ENCODE results near the gene LMTK3.
"Not testable (repeated sequence)": the region's sequence is repeated elsewhere in the genome, so short reads cannot be mapped to it uniquely, and the experiment has no call there.

LMTK3 gene

DNA sequence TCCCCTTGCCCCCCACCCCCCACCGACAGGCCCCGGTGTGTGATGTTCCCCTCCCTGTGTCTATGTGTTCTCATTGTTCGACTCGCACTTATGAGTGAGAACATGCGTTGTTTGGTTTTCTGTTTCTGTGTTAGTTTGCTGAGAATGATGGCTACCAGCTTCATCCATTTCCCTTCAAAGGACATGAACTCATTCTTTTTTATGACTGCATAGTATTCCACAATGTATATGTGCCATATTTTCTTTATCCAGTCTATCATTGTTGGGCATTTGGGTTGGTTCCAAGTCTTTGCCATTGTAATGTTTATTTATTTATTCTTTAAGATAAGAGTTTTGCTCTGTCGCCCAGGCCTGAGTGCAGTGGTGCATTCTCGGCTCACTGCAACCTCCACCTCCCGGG lies 26.4 kb upstream of the LMTK3 start:
- not testable (repeated sequence) for DNase-seq

DNA sequence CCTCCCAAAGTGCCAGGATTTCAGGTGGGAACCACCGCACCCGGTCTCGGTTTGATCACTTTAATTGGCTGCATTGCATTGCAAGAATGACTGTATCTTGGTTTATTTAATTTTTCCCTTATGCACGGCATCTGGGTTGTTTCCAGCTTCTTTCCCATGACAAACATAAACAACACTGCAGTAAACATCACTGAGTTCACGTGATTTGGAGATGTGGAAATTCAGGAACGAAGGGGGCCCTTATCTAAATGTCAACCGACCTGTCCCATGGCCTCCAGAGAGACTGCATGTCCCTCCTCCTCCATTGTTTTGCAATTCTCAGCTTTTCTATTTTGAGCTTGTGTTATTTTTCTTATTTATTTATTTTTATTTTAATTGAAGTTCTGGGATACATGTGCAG lies 25.9 kb upstream of the LMTK3 start:
- no peak for DNase-seq

DNA sequence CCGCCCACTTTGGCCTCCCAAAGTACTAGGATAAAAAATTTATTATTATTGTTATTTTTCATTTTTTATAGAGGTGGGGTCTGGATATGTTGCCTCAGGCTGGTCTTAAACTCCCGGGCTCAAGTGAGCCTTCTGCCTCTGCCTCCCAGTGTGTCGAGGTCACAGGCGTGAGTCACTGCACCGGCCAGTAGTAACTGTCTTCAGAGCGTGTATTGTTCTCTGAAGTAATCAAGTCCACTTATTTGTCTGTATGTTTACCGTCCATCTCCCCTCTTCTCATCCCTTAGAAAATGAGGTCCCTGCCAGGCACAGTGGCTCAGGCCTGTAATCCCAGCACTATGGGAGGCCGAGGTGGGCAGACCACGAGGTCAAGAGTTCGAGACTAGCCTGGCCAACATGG lies 22.1 kb upstream of the LMTK3 start:
- DNase-seq, result no peak

DNA sequence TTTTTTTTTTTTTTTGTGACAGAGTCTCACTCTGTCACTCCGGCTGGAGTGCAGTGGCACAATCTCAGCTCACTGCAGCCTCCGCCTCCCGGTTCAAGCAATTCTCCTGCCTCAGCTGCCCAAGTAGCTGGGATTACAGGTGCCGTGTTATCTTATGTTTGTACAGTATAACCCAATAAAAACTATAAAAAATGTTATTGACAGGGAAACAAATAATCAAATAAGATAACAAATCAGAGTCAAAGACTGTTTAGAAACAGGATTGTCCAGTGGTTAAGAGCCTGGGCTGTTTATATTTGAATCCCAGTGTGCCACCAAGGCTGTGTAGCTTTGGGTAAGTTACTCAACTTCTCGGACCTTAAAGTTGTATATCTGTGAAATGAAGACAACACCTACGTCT lies 19.1 kb upstream of the LMTK3 start:
- DNase-seq, result no peak

DNA sequence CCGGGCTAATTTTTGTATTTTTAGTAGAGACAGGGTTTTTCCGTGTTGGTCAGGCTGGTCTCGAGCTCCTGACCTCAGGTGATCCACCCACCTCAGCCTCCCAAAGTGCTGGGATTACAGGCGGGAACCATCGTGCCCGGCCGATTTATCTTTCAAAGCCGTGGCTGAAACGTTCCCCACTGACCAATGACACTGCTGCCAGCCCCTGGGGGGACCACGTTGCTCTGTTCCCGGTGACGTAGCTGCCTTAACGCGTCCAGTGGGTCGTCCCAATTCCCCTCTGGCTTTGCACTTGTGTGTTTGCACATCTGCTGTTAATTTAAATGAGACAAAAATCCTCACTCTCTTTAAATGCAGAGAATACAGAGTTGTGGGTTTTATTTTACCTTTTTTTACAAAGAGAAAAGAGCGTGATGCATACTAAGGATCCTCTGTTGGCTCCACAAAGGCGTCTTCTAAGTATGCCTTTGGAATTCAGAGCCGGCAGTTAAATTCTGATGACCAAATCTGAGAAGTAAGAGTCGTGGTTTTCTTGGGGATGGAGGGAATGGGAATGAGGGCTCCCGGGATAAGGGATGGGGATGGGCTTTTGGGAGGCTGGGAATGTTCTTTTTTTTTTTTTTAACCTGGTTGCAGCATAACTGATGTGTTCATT lies 18.6 kb upstream of the LMTK3 start:
- DNase-seq, result no peak

DNA sequence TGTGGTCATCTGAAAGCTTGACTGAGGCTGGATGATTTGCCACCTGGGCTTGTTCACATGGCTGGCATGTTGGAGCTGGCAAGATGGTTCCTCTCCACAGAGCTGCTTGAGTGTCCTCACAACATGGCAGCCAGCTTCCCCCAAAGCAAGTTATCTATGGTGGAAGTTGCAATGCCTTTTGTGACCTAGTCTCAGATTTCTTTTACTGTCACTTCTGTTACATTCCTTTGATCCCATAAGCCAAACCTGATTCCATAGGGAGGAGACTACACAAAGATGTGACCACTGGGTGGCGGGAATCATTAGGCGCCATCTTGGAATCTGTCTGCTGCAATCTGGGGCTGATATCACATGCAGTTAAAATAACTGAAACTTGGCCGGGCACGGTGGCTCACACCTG lies 17.5 kb upstream of the LMTK3 start:
- no peak for DNase-seq

DNA sequence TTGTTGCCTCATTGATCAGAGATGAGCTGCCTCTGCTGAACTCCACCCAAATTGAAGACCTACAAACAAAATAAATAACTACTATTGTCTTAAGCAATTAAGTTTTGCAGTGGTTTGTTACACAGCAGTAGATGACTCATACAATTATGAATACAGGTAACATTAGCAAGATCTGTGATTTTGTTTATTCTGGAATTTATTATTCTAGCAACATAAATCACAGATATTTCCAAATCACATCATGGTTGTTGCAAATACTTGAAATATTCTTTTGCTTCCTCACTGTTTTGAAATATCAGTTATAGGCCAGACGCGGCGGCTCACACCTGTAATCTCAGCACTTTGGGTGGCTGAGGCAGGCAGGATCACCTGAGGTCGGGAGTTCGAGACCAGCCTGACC lies 13.1 kb upstream of the LMTK3 start:
- DNase-seq, result no peak

DNA sequence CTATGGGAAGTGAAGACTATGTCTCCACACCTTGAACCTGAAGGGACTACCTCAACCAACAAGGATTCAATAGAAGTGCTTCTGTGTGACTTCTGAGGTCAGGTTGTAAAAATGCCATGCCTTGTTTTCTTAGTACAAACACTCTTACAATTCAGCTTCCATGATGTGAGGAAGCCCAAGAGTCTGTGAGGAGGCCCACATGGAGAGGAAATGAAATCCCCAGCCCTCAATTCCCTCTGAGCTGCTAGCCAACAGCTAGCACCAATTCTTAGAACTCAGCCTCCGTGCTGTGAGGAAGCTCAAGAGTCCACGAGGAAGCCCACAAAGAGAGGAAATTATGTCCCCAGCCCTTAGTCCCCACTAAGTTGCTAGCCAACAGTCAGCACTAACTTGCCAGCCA lies 12.6 kb upstream of the LMTK3 start:
- DNase-seq, result no peak

DNA sequence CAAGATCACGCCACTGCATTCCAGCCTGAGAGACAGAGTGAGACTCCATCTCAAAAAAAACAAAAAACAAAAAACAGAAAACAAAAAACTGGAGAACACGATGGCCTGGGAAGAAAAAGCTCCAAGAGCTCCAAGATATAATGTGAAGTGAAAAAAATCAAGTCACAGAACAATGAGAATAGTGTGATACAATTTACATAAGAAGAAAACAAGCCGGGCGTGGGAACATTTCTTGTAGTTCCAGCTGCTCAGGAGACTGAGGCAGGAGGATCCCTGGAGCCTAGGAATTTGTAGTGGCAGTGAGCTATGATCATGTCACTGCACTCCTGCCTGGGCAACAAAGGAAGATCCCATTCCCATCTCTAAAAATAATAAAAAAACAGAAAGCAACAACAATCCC lies 8.5 kb upstream of the LMTK3 start:
- DNase-seq, result no peak

DNA sequence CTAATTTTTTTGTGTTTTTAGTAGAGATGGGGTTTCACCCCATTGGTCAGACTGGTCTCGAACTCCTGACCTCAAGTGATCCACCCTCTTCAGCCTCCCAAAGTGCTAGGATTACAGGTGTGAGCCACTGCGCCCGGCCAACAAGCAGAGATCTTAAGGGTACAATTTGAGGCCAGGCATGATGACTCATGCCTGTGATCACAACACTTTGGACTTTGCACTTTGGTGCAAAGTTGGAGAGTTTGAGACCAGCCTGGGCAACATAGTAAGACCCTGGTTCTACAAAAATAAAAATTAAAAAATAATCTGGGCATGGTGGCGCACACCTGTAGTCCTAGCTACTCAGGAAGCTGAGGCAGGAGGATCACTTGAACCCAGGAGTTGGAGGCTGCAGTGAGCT lies 7.8 kb upstream of the LMTK3 start:
- not testable (repeated sequence) for DNase-seq

DNA sequence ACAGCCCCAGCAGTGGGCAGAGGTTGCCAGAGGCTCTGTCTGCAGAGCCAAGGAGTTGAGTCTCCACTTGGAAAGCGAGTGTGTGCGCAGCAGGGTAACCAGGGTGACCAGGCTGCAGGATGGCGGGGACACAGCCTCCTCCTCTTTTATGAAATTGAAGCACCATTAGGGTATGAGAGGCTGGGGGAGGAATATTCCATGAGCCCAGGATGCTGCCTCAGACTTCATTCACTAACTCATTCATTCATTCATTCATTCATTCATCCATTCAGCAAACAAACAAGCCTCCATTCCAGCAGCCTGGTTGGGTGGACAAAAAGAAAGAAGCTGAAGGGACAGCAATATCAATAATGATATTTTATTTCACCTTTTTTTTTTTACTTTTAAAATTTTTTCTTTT lies 6.6 kb upstream of the LMTK3 start:
- no peak for DNase-seq

DNA sequence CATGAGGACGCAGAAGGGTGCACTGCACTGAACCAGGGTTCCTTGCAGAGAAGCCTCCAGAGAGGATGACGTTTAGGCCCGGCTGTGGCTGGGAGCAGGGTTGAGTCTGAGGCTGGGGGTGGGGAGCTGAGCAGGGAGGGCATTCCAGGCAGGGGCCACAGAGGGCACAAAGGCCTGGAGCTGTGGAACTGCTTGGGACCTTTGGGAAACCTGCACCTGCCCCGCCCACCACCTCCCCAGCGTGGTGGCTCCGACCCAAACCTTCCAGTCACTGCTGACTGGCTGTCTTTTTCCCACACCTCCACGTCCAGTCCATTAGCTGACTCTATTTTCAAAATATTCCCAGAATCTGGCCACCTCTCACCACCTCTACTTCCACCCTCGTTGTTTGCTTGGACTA lies 4.9 kb upstream of the LMTK3 start:
- DNase-seq, result no peak

DNA sequence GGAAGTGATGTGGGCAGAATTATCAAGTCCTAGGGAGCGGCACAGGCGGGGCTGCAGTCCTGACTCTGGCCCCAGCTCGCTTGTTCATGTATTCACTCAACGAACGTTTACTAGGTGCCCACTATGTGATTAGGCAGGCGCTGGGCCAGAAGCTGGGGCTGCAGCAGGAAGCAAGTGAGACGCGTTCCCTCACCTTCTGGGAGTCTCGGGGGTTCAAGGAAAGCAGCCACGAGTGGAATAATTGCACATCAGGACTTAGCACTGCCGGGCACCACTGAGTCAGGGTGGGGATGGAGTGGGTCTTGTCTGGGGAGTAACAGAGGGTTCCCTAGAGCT lies 2.5 kb upstream of the LMTK3 start:
- no peak for DNase-seq

DNA sequence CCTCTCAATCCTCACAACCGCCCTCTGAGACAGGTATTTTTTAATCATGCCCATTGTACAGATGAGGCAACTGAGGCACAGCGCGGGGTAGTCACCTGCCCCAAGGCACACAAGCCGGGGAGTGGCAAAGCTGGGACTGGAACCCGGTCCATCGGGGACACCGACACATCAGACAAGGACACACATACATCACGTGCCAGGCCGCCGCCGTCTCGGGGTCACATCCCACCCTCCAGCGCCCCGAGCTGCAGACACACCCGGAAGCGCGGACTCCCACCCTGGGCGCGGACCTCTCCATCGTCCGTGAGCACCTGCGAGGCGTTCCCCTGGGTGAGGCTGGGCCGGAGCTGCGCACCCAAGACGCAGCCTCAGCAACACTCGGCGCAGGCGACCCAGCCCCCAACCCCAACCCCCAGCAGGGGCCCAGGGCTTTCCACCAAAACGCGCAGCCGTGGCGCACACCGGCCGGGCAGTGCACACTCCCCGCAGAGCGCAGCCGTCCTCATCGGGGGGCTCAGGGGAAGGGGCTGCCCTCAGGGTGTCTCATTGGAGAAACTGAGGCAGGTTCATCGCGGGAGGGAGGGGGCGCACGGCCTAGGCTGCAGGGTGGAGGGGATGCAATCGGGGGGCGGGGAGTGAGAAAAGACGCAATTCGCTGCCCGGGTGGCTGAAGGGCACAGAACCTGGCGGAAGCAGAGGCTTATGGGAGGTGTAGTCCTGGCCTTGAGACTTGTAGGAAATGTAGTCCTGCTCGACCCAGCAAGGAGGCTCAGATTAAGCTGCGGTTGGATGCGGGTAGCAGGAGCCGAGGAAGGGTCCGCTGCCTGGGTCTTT lies 1.9 kb upstream of the LMTK3 start:
- peak; percentile 39 for DNase-seq

DNA sequence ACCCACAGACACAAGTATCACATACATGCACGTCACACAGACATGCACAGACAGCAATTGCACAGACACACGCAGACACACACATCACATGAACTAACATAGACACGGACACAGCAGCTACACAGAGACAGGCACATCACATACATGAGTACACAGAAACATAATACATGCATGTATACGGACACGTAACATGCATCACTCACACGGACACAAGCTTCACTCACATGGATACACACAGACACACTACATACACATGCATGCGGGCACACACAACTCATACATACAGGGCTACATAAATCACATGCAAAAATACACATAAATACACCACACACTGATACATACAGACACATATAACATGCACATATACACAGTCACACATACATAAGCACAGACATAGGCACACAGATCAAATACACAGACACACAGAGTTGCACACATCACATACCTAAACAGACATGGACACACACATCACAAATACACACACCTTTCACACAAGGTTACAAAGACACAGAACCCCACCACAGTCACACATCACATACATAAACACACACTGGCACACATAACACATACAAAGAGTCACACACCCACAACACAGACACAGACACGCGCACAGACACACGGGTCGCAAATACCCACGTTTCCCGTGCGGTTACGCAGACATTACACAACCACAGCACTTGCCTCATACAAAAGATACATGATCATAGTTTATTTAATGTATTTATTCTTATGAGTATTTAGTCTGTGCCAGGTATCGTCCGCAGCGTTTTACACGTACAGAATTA lies 1.1 kb upstream of the LMTK3 start:
- DNase-seq, result no peak

DNA sequence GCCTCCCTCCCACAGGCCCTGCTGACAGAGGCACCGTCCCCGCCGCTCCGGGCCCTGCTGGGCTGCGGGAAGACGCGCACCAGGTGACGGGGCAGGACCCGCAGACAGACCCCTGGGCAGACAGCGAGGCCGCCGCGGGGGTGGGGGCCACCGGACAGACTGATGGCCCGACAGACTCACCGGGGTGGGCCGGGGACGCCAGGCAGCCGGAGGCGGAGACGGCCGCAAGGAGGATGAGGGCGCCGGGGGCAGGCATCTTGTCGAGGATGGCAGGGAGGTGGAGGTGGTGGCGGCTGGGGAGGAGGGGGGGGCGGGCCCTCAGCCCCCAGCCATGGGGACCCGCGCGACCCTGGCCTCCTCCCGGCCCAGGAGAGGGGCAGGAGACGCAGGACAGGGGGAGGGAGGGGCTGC lies 309 bp downstream of the LMTK3 start:
- no peak for DNase-seq

DNA sequence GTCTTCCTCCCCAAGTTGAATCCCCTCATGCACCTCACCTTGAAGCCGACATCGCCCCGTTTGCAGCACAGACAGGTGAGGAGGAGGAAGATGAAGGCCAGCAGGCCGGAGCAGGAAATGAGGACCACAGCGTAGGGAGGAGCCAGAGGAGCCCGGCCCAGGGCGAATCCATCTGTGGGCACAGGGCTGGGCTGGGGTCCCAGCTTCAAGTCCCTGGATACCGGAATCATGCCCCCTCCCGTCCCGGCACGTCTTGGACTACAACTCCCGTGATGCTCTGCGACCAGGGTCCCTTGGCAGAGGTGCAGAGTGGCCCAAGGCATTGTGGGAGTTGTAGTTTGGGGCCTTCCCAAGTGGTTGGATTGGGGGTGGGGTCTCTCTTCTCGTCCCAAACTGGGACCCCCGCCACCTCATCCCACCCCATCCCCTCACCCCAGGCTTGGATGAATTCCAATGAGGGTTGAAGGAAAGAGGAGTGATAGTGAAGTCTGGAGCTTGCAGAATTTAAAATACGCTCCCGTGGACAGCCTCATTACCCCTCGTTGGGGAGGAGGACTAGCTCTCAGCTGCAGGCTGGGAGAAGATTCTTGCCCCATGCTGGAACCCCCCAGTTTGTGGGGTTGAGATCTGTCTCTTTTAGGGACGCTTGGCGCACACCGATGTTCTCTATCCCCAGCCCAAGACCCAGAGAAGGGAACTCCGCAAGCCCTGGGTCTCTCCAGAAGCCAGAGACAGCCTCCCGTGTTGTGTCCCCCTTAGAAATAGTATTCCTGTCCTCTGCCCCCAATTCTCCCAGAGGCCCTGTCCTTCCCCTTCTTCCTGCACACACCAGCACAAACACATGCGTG lies 990 bp downstream of the LMTK3 start:
- DNase-seq, result no peak

DNA sequence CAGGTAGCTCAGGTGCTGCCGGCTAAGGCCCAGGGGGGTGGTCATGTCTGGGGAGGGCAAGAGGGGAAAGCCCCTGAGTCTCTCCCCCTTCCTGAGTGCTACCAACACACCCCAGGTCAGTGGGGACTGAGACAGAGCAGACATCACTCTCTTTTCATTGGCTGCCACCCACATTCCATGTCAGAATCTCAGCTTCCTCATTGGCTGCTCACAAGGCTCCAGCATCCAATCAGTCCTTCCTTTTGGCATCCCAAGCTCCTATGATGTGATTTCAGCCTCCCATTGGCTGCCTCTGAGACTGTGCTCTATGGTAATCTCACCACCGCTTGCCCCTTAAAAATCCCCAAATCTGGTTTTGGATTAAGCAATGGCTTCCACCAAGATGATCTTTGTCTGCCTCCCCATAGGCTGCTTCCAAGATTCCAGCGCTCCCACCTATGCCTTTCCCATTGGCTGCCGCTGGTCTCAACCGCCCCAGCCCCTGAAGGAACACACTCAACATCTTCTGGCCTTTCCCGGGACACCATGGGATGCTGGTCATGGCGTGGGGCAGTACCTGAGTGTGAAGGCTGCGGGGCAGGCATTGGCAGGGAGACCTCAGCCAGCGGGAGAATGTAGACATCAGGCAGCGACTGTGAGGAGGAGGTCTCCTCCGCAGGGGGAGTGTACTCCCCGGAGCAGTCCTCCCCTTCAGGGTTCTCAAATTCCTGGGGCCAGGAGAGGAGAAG lies 2.0 kb downstream of the LMTK3 start:
- no peak for DNase-seq

DNA sequence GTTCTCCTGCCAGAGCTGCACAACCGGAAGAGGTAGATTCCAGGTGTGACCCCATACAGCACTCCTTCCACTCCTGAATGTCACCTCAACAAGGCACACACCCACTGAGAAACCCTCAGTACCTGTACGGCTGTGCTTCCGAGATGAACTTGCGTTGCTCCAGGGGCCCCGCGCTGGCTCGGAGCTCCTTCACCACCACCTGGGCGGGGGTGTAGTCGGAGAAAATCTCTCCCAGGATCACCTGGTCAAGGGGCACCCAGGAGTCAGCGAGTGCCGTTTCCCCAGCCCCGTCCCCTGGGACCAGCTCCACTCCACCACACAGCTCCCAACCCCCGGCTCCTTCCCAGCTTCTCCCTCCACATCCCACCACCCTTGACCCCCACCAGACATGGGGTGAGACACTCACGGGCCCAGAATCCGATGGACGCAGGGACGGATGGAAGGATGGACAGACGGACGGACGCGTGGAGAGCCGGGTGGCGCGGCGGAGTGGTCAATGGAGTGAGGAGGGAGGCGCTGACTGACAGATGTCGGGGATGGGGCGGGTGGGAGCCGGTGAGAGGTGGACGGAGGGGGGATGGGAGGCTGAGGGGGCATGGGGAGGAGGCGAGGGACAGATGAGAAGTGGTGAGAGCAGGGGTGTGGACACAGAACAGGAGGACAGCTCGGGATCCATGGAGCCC lies 2.8 kb downstream of the LMTK3 start:
- DNase-seq, result no peak

DNA sequence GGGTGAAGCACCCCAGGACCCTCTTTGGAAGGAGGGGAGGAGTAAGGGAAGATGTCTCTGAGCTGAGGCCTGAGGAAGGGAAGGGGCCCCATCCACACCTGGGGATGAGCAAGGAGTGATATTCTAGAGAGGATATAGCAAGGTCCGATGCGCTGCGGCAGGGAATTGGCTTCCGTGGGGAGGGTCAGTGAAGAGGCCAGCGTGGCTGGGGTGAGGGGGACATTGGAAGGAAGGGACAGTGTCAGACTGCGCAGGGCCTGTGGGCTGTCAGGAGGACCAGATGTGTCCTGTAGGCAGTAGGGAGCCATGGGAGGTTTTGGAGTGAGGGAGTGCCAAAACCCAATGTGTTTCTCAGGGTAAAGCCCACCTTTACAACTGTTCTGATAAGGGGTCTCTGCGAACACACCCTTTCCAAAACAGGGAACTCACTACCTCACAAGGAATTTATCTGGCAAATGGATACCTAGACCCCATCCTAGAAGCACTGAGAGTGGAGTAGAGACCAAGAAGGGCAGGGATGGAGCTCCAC lies 3.7 kb downstream of the LMTK3 start:
- DNase-seq, result no peak

DNA sequence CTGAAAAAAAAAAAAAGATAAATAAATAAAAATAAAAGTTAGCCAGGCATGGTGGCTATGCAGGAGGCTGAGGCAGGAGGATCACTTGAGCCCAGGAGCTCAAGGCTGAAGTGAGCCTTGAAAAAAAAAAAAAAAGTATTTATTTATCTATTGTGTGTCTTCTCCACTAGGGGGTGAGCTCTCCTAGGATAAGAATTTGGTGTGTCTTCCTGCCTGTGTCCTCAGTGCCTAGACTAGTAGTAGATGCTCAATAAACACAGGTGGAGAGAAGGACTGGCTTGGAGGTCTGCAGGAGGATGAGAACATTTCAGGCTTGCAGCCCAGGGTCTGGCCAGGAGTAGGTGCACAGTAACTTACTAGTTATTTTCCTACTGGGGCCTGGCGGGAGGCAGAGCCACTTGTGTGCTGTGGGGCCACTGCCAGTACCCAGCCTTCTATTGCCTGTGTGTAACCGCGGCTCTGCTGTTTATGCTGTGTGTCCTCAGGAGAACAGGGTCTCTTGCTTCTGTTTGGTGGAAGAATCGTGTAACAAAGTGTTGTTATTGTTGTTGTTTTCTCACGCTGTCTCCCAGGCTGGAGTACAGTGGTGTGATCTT lies 5.4 kb downstream of the LMTK3 start:
- DNase-seq, result no peak
